GM10266 (cell line): ENCODE measurements around the gene ABHD8.
A peak's percentile ranks its signal among the peaks of the same experiment; 100 is the strongest.

Experiments
- DNase-seq: peaks from one replicate; pipeline ENCODE4 v3.0.0; 2012; ENCODE audit errors: extremely low spot score
- CTCF ChIP-seq: IDR thresholded peaks from 2 replicates; pipeline ENCODE4 v1.5.1; 2012; ENCODE audit warnings: mild to moderate bottlenecking, low read depth; ENCODE audit not compliant: control insufficient read depth, insufficient read depth; ENCODE audit errors: missing control alignments

Gene ABHD8

GRCh38 chr19:17338433-17339078 lies 35.3 kb upstream of the ABHD8 start:
- TF ChIP-seq CTCF = no peak
- DNase-seq = no peak

- TF ChIP-seq CTCF = no peak
- peak; percentile 62 for DNase-seq
These were observed 34.6 kb upstream of the ABHD8 start for GRCh38 chr19:17337675-17338432.

- no peak for TF ChIP-seq CTCF
- DNase-seq = peak; percentile 99
These were observed 33.8 kb upstream of the ABHD8 start, which contains the start of gene GTPBP3 for GRCh38 chr19:17336872-17337674. TSS of gene GTPBP3 (plus strand) at chr19:17337553. CDS start at chr19:17337612, 59 bp downstream.

- DNase-seq = no peak
These were observed 32.4 kb upstream of the ABHD8 start for GRCh38 chr19:17335575-17335974.

GRCh38 chr19:17334414-17335409 lies 31.5 kb upstream of the ABHD8 start, which contains the start of gene ANO8:
TSS of gene ANO8 (minus strand) at chr19:17334855. CDS start at chr19:17334670, 185 bp downstream.
- peak; percentile 94 for DNase-seq
- TF ChIP-seq CTCF = no peak

More at GRCh38 chr19:17335575-17335974, 32.4 kb upstream of the ABHD8 start:
- no peak for TF ChIP-seq CTCF

- TF ChIP-seq CTCF = no peak
- peak; percentile 75 for DNase-seq
These were observed 30.6 kb upstream of the ABHD8 start for GRCh38 chr19:17333611-17334413.
